Right lobe of liver (tissue), 6 donors: ENCODE data around the gene ALKBH6. TPM values are rescaled to one million over a fixed set of nuclear protein-coding genes. Genes with fewer than 3 reads are reported as not detected.

ENCODE experiments used
- ATAC-seq, 4 donors: fragments of 200-7000 bp; cut with Tn5 transposase; one replicate each; pipeline ENCODE4 v1.9.1; 2020; ENCODE audit warnings: mild to moderate bottlenecking in 4 of 4, moderate library complexity in 4 of 4
- DNase-seq, 3 donors: peaks; one replicate each; pipeline ENCODE4 v3.0.0-alpha.2; 2020
- H3K27ac ChIP-seq, 3 donors: fragments of 200-600 bp; one replicate each; pipeline ENCODE4 v1.8.0; 2022
- H3K27me3 ChIP-seq, 2 donors: fragments of 200-600 bp; one replicate each; pipeline ENCODE4 v1.8.0; 2022
- H3K36me3 ChIP-seq, 4 donors: fragments of 200-600 bp; sonication (generic) in 1 of 4; one replicate each; pipeline versions ENCODE4 v1.5.1 to v1.8.0; 2017 to 2022; ENCODE audit warnings: control low read depth in 1 of 4
- H3K4me1 ChIP-seq, 4 donors: fragments of 200-600 bp; sonication (generic) in 1 of 4; one replicate each; pipeline versions ENCODE4 v1.5.1 to v1.8.0; 2017 to 2022; ENCODE audit warnings: control low read depth in 1 of 4
- H3K4me3 ChIP-seq, 3 donors: fragments of 200-600 bp; one replicate each; pipeline ENCODE4 v1.8.0; 2022
- H3K9me3 ChIP-seq, 4 donors: fragments of 200-600 bp; sonication (generic) in 1 of 4; one replicate each; pipeline versions ENCODE4 v1.5.1 to v1.8.0; 2017 to 2022; ENCODE audit warnings: control low read depth in 1 of 4
- POLR2A ChIP-seq: fragments of 450-650 bp; IDR thresholded peaks from one replicate; pipeline ENCODE4 v1.6.1; 2017; ENCODE audit warnings: antibody characterized with exemption, mild to moderate bottlenecking
- WGBS: methylation state at CpG from one replicate; pipeline ENCODE4 v1.1.6; 2018; ENCODE audit warnings: low coverage, low lambda C conversion rate; ENCODE audit not compliant: insufficient coverage; ENCODE audit errors: missing lambda C conversion rate; 5-methylcytosine and 5-hydroxymethylcytosine counted together
- intact Hi-C, 2 donors: fragments of 100-400 bp; cut with DNase I; formaldehyde crosslinking; loops; one replicate each; pipeline versions ENCODE4 v1.11.2 to v1.14.1; 2022
- total RNA-seq, 6 experiments: library from RNA; depleted of rRNA in 2 of 6; stranded (reverse); fragments of >200 nt in 2 of 6; fragmentation: NEBNext Ultra II Directional in 3 of 6; extraction: Animal tissue kit (Norgen Biotek cat#: 25700) in 3 of 6; gene quantifications; one replicate each; pipeline versions ENCODE4 v1.1.0 to v1.2.4, GENCODE V29; 2016 to 2023
- TF ChIP-seq, protein P1 (sequence below), 4 donors: fragments of 200-600 bp in 3 of 4; fragments of 450-650 bp in 1 of 4; IDR thresholded peaks; one replicate each; pipeline versions ENCODE4 v1.5.1 to v1.8.0; 2016 to 2022; ENCODE audit warnings: antibody characterized with exemption in 4 of 4, mild to moderate bottlenecking in 2 of 4
- donor health status: DM: no; HTN: yes; CAD: no.
- donor health status: DM: no; HTN: no; CAD: no.
- donor health status: DM: no; HTN: no; CAD: no.
- donor health status: DM: no; HTN: yes; CAD: no.
- donor health status: DM: no; HTN: yes; CAD: no.

The ALKBH6 gene
- total RNA-seq, 6 experiments from 2014 or later, result 9.7 to 31.2 (median 11.5) TPM

- DNase-seq (no peak), ATAC-seq (no peak)
- H3K27ac ChIP-seq, result no peak overlapping the region
- H3K9me3 ChIP-seq, result no peaks in the 10 kb centered on the region
- no peaks in the 10 kb centered on the region for H3K27me3 ChIP-seq
- TF ChIP-seq, protein P1, sequence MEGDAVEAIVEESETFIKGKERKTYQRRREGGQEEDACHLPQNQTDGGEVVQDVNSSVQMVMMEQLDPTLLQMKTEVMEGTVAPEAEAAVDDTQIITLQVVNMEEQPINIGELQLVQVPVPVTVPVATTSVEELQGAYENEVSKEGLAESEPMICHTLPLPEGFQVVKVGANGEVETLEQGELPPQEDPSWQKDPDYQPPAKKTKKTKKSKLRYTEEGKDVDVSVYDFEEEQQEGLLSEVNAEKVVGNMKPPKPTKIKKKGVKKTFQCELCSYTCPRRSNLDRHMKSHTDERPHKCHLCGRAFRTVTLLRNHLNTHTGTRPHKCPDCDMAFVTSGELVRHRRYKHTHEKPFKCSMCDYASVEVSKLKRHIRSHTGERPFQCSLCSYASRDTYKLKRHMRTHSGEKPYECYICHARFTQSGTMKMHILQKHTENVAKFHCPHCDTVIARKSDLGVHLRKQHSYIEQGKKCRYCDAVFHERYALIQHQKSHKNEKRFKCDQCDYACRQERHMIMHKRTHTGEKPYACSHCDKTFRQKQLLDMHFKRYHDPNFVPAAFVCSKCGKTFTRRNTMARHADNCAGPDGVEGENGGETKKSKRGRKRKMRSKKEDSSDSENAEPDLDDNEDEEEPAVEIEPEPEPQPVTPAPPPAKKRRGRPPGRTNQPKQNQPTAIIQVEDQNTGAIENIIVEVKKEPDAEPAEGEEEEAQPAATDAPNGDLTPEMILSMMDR (IDR thresholded peaks at IDR 0.05), result peak in 2 of 4 donors; percentile 13 to 18
- TF ChIP-seq POLR2A, result no peak
- intact Hi-C loops, result no loop called here
- WGBS, result 83% methylated on average over 3 of the region's 3 CpGs
- peaks cover 0 to 13% (median 0%) of the 10 kb centered on the region in 4 donors for H3K4me1 ChIP-seq
- H3K36me3 ChIP-seq, result no peaks in the 10 kb centered on the region
- H3K4me3 ChIP-seq, result no peak overlapping the region
These were observed 37.2 kb upstream of the ALKBH6 start for GRCh38 chr19:36051236-36051635.

DNA sequence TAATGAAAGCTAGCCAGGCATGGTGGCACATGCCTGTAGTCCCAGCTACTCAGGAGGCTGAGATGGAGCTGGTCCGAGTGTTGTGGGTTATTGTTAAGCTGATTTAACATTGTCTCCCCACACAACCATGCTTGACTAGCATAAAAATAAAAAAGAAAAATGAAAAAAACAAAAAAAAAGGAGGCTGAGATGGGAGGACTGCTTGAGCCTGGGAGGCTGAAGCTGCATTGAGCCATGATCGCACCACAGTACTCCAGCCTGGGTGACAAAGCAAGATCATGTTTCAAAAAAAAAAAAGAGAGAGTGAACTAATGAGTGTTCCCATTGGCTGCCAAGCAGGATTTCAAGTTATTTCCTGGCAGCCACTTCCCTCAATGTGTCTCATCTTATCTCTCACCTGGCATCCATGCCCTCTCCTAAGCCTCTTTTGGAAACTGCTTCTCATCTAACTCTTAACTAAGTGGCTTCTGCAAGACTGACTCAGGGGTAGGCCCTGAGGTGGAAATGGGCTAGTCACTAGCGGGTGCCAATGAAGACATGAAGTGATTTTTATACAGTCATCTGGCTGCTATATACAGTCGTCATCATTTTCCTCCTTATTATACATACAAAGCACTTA lies 35.2 kb upstream of the ALKBH6 start:
- Histone ChIP-seq H3K4me3 (no peak overlapping the region), H3K27me3 (no peaks in the 10 kb centered on the region), H3K36me3 (no peaks in the 10 kb centered on the region), H3K9me3 (no peaks in the 10 kb centered on the region), H3K4me1 (peaks cover 0 to 8% (median 0%) of the 10 kb centered on the region in 4 donors), H3K27ac (no peak overlapping the region)
- DNase-seq (no peak), ATAC-seq (no peak)
- WGBS, result 100% methylated on average over 4 of the region's 4 CpGs
- TF ChIP-seq, protein P1 (IDR thresholded peaks at IDR 0.05), result no peak
- TF ChIP-seq POLR2A, result no peak
- intact Hi-C loops, result no loop called here

- no peaks in the 10 kb centered on the region for H3K36me3 ChIP-seq
- peaks cover 0 to under 1% (median 0%) of the 10 kb centered on the region in 4 donors for H3K4me1 ChIP-seq
- H3K27ac ChIP-seq, result no peak overlapping the region
- no peak overlapping the region for H3K4me3 ChIP-seq
- DNase-seq (no peak), ATAC-seq (no peak)
- H3K9me3 ChIP-seq, result no peaks in the 10 kb centered on the region
- H3K27me3 ChIP-seq, result no peaks in the 10 kb centered on the region
- intact Hi-C loops, result no loop called here
- TF ChIP-seq, protein P1 (IDR thresholded peaks at IDR 0.05), result no peak
- no peak for TF ChIP-seq POLR2A
These were observed 33.8 kb upstream of the ALKBH6 start for GRCh38 chr19:36047835-36048234.

DNA sequence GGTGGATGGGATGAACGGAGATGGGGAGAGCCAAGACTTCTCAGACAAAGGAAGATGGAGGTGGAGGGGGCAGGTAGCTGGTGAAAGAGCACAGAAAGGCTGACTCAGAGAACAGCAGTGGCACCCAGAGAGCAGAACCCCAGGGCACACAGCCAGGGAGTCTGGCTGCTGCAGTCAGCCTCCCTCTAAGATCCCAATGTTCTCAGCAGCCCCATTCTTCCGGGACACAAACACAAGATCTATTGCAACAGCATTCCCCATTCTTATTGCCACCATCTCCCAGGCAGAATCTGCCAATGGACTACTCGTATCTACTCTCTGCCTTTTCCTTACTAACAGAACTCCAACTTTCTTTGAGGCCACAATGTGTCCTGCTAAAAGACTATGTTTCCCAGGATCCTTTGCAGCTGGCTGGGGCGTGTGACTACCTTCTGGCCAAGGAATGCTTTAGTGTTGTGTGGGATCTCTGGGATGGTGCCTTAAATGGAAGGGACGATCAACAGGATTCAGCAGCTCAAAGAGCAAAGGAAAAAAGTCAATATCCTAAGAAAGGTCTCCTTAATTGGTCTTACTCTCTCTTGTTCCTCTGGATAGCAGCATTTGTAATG lies 32.5 kb upstream of the ALKBH6 start:
- Histone ChIP-seq H3K4me3 (no peak overlapping the region), H3K27me3 (no peaks in the 10 kb centered on the region), H3K9me3 (no peaks in the 10 kb centered on the region), H3K27ac (no peak overlapping the region), H3K36me3 (no peaks in the 10 kb centered on the region), H3K4me1 (no peaks in the 10 kb centered on the region)
- 88% methylated on average over 5 of the region's 5 CpGs for WGBS
- TF ChIP-seq, protein P1 (IDR thresholded peaks at IDR 0.05), result no peak
- no peak for TF ChIP-seq POLR2A
- intact Hi-C loops, result no loop called here
- ATAC-seq, result no peak
- no peak for DNase-seq
